ENCODE results near the gene CDH22.

Gene CDH22

GRCh38 chr20:46277602-46278001, 30.7 kb downstream of the CDH22 start:
- Histone ChIP-seq H3K27me3 (ENCODE audit: insufficient read depth, low read length, poor library complexity) (peaks cover 14% of the 10 kb centered on the region), H3K9ac (ENCODE audit: low read depth, low read length) (no peak overlapping the region), H4K20me1 (ENCODE audit: insufficient read depth, low read length) (no peaks in the 10 kb centered on the region), H3K9me3 (ENCODE audit: insufficient read depth, low read length, severe bottlenecking) (no peaks in the 10 kb centered on the region), H3K4me3 (ENCODE audit: low read depth in 1 of 2, low read length in 2 of 2) (no peak overlapping the region), H3K4me2 (ENCODE audit: insufficient read depth, low read length) (no peak overlapping the region), H3K36me3 (ENCODE audit: insufficient read depth, low read length) (no peaks in the 10 kb centered on the region), H3K4me1 (ENCODE audit: insufficient read depth, low read length) (no peaks in the 10 kb centered on the region), H2AFZ (ENCODE audit: low read depth, low read length) (no peak overlapping the region), H3K27ac (ENCODE audit: low read length) (no peak overlapping the region), H3K79me2 (ENCODE audit: insufficient read depth, low read length) (no peaks in the 10 kb centered on the region)
- TF ChIP-seq EZH2 (IDR thresholded peaks at IDR 0.05; ENCODE audit: borderline replicate concordance, low read depth, low read length, severe bottlenecking) (no peak), CTCF (IDR thresholded peaks at IDR 0.05; ENCODE audit: borderline replicate concordance, extremely low read depth, low read length, poor library complexity, severe bottlenecking) (no peak)
- DNase-seq: no peak
- ATAC-seq (ENCODE audit: insufficient read depth, low read depth): no peak

GRCh38 chr20:46276531-46276930, 31.8 kb downstream of the CDH22 start:
- no peaks in the 10 kb centered on the region for H4K20me1 ChIP-seq (ENCODE audit: insufficient read depth, low read length)
- no peaks in the 10 kb centered on the region for H3K4me1 ChIP-seq (ENCODE audit: insufficient read depth, low read length)
- DNase-seq: no peak

GRCh38 chr20:46275091-46275490, 33.2 kb downstream of the CDH22 start:
- Histone ChIP-seq H4K20me1 (ENCODE audit: insufficient read depth, low read length) (no peaks in the 10 kb centered on the region), H3K27me3 (ENCODE audit: insufficient read depth, low read length, poor library complexity) (peaks cover 12% of the 10 kb centered on the region)

More at GRCh38 chr20:46276531-46276930, 31.8 kb downstream of the CDH22 start:
- H3K27ac ChIP-seq (ENCODE audit: low read length): no peak overlapping the region
- no peak overlapping the region for H3K9ac ChIP-seq (ENCODE audit: low read depth, low read length)
- H3K4me2 ChIP-seq (ENCODE audit: insufficient read depth, low read length): no peak overlapping the region
- H3K9me3 ChIP-seq (ENCODE audit: insufficient read depth, low read length, severe bottlenecking): no peaks in the 10 kb centered on the region
- H3K4me3 ChIP-seq (ENCODE audit: low read depth in 1 of 2, low read length in 2 of 2): no peak overlapping the region
- H3K79me2 ChIP-seq (ENCODE audit: insufficient read depth, low read length): no peaks in the 10 kb centered on the region
- H3K27me3 ChIP-seq (ENCODE audit: insufficient read depth, low read length, poor library complexity): peaks cover 11% of the 10 kb centered on the region
- TF ChIP-seq CTCF (IDR thresholded peaks at IDR 0.05; ENCODE audit: borderline replicate concordance, extremely low read depth, low read length, poor library complexity, severe bottlenecking) (no peak), EZH2 (IDR thresholded peaks at IDR 0.05; ENCODE audit: borderline replicate concordance, low read depth, low read length, severe bottlenecking) (no peak)
- H3K36me3 ChIP-seq (ENCODE audit: insufficient read depth, low read length): no peaks in the 10 kb centered on the region
- ATAC-seq (ENCODE audit: insufficient read depth, low read depth): no peak
- H2AFZ ChIP-seq (ENCODE audit: low read depth, low read length): no peak overlapping the region

More at GRCh38 chr20:46275091-46275490, 33.2 kb downstream of the CDH22 start:
- Histone ChIP-seq H2AFZ (ENCODE audit: low read depth, low read length) (no peak overlapping the region), H3K4me1 (ENCODE audit: insufficient read depth, low read length) (no peaks in the 10 kb centered on the region), H3K4me3 (ENCODE audit: low read depth in 1 of 2, low read length in 2 of 2) (no peak overlapping the region), H3K4me2 (ENCODE audit: insufficient read depth, low read length) (no peak overlapping the region), H3K9me3 (ENCODE audit: insufficient read depth, low read length, severe bottlenecking) (no peaks in the 10 kb centered on the region), H3K9ac (ENCODE audit: low read depth, low read length) (no peak overlapping the region), H3K79me2 (ENCODE audit: insufficient read depth, low read length) (no peaks in the 10 kb centered on the region), H3K27ac (ENCODE audit: low read length) (no peak overlapping the region), H3K36me3 (ENCODE audit: insufficient read depth, low read length) (no peaks in the 10 kb centered on the region)
- DNase-seq (no peak), ATAC-seq (ENCODE audit: insufficient read depth, low read depth) (no peak)
- TF ChIP-seq CTCF (IDR thresholded peaks at IDR 0.05; ENCODE audit: borderline replicate concordance, extremely low read depth, low read length, poor library complexity, severe bottlenecking) (no peak), EZH2 (IDR thresholded peaks at IDR 0.05; ENCODE audit: borderline replicate concordance, low read depth, low read length, severe bottlenecking) (no peak)

All from DND-41 (cell line).